HG02973 (cell line): Measurements from ENCODE around the gene FRMD5.
"Not testable (repeated sequence)": the region's sequence is repeated elsewhere in the genome, so short reads cannot be mapped to it uniquely, and the experiment has no call there.

Source experiments
- ATAC-seq: cut with Tn5 transposase; IDR thresholded peaks from one replicate; pipeline ENCODE4 v1.9.1; 2021; ENCODE audit warnings: moderate library complexity; ENCODE audit not compliant: unreplicated experiment

The FRMD5 gene

DNA sequence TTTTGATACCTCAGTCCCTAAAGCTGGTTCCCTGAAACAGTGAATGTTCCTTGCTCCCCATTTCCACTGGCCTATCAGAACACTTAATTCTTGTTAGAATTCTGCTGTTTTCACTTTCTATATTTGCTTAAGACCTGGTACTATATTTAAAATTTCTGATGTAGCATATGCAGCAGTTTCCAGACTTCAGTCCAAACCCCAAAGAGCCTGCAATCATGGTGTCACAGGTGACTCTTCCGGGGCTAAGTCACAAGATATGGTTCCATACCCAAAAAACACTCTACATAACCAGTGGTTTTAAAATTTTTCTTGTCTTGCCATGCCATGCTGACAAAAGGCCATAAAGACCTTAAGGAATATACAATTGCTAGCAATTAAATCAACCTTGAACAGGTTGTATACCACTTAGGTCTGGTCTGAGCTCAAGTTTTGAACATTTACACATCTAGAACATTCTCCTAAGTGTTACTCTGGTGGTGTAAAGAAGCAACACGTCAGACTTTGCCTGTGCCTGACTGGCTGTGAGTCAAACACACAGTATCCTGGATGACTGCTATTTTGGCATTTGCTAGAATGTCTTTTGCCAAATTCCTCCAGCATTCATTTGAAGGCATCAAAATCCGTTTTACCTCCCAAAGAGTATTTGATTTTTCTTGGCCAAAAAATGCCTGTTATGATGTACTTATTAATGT, 160.0 kb downstream of the FRMD5 start:
- ATAC-seq = no peak

DNA sequence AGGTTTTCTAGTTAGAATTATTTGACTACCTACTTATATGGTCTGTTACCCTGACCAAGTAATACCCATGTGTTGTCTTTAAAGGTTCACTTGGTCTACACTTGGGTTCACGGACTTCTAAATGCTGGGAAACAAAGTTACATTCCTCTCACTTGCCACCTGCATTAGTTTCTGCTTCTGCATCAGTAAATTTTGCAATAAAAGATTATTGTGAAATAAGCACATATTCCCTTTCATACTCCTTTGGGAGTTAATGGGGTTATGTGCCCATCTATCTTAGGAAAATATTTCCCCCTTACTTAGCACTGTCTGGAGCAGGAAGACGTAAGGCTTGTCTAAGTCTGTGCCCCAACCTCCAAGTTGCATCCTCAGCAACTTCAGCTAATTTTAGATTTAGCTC, 160.7 kb downstream of the FRMD5 start:
- no peak for ATAC-seq

DNA sequence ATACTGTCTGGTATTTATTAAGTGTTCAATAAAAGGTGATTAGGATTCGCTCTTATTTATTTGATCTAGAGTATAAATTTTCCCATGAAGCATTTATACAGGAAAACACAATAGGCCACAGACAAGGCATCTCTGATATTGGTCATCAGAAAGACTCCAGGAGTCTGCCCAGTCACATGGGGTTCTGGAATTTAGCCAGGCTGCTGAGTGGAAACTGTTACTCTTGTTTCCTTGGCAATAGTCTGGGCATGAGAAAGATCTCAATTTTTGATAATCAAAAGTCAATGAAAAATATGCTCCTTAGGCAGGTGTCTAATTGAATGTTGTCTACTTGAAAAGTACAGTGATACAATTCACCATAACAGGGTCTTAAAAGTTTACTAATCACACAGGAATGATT, 161.2 kb downstream of the FRMD5 start:
- no peak for ATAC-seq

DNA sequence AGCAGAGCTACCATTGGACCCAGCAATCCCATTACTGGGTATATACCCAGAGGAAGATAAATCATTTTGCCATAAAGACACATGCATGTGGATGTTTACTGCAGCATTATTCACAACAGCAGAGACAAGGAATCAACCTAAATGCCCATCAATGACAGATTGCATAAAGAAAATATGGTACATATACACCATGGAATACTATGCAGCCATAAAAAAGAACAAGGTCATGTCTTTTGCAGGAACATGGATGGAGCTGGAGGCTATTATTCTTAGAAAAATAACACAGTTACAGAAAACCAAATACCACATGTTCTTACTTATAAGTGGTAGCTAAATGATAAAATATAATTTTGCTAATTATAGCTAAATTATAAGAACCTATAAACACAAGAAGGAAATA, 162.3 kb downstream of the FRMD5 start:
- ATAC-seq = not testable (repeated sequence)

DNA sequence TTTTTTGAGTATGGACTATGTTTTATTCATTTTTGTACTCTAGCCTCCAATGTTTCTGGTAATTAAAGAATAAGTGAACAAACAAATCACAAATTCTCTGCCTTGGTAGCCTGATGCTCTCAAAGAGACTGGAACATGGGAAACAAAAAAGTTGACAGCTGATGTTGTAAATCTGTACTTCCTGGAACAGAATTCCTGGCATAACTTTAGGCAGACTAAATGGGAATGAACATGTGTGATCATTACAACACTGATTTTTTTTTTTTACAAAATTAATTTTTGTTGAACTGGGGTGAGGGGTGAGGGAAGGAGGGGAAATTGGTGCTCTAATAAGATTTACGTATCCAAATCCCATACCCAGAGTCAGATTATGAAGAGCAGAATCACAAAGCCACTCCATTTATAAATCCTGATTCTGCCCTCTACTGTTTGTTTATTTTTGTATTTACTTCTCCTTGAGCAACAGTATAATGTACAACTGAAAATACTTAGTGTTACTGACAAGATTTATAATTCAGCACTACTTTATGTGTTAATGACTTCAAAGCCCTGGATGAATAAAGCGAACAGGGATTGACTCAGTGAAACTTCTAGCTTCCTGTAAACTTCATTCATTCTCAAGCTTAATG, 165.0 kb downstream of the FRMD5 start:
- no peak for ATAC-seq

DNA sequence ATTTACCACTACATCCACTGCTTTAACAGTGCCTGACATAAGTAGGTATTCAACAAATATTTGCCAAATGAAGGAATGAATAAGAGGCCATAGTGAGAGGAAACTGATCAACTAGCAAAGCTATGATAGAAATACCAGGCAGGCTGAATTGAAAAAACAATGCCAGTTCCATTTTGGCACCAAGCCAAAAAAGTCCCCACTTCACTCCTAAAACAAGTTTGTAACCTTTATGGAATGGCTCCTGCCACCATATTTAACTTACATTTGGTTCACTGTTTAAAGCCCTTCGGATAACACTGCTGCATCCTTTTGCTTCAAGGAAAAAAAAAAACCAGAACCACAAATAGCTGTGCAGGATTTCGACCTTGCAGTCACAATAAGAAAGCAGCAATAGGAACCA, 166.1 kb downstream of the FRMD5 start:
- no peak for ATAC-seq

DNA sequence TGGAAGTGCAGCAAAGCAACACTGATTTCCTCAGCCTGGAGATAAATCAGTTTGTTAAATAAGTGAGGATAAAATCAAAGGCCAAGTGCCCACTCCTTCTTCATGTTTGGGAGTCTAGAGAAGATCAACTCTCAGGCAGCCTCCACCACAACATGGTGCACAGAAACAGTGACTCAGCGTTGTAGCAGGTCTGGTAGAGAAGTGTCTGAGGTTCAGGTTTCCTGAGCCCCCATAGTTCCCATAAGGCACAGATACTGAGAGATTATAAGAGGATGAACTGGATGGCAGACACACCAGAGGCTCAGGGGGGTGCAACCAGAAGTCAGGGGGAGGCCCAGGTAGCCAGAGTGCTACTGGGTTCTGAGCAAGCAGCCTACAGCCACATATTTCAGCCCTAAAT, 166.7 kb downstream of the FRMD5 start:
- no peak for ATAC-seq

DNA sequence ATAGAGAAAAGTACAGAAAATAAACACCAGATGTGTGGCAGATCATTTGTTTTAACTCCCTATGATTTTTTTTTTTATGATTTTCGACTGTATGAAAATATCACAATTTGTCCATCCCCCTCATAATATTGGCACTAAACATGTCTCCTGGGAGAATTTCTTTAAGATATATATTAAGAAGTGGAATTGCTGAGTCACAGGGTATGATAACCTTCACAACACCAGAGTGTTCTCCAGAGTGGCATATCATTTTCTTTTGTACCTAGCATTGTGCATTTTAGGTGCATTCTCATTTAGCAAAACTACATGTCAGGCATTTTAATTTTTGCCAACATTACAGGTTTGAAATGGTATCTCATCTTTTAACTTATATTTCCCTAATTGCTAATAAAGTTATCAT, 170.9 kb downstream of the FRMD5 start:
- ATAC-seq = no peak

DNA sequence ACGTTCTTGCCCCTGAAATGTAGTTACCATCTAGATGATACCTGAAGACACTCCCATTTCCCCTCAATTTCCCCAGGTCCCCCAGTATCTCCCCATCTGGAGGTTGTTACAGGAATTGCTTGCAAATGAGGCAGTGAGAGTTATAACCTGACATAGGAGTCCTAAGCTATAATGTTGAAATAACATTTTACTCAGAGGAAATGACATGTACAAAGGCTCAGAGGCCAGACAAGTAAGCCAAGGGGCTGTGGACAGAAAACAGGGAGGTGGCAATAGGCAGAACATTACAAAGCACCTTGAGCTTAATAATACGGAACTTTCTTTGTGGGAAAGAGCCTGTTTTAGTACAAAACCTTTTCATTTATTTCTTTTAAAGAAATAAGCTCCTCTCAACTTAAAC, 171.9 kb downstream of the FRMD5 start:
- no peak for ATAC-seq

DNA sequence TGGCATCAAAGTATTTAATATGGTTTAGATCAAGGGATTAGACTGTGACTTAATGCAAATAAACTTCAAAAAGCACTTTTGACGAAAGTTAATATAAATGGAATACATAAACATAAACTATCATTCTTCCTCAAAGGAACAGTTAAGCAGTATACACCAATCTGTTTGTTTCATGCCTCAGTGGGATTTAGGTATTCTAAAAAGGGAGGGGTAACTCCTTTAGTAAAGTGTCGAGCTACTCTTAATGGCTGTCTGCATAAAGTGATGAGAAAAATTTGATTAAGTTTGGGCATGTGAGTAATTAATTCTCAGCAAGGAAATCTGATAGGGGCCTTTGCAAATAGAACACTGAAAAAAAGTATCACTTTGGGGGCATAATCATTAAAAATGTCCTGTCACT, 176.9 kb downstream of the FRMD5 start:
- ATAC-seq = no peak

DNA sequence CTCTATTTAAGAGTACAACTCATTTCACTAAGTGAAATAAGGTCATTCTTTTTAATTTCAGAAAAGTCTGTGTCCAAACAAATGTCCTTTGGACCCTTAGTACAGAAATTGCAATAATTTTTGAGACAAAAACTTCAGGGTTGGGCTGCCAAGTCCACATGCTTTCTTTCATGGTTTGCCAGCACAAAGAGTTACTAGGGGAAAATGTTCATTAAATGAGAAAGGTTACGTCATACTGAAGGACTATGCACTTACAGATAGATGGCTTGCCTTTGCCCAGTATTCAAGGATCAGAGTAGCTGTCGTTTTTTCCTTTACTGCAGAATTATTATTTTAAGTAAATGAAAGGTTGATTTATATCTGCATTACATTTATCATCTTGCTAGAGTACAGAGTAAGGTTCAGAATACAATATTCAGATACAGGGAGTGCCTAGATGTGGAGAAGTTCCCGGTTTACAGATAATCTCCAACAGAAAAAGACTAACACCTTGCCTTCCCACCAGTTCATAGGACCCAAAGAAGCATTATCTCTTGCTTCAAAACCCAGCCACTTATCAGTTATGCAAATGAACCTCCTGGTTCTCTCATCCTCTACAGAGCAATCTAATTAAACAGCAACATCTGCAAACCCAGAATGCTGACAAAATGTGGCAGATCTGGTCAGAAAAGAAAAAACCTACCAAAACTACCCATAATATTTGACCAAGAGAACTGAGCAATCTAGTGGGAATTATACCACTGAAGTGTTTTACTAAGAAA, 179.3 kb downstream of the FRMD5 start:
- ATAC-seq = no peak

DNA sequence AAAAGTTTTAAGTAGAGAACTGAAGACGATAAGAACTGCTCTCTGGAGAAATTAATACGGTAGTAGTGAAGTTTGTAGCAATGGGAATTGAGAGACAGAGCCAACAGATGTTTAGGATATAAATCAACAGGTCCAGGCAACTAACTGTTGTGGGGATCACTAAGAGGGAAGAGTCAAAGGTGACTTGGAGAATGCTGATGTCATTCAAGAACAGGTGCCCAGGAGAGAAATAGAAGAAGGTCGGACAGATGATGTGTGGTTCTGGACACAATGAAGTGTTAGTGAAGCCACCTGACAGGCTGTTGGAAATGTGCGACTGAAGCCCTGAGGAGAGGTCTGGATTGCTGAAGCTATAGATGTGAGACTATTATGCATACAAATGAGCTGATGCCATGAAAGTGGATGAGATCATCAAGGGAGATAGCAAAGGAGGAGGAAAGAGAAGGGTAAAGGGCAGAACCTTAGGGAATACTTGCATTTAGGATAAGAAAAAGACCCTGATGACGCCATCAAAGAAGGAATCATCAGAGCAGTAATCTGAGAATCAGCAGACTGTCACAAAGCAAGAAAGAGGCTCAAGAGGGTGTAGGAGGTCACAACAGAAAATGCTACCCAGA, 183.7 kb downstream of the FRMD5 start:
- ATAC-seq = no peak

DNA sequence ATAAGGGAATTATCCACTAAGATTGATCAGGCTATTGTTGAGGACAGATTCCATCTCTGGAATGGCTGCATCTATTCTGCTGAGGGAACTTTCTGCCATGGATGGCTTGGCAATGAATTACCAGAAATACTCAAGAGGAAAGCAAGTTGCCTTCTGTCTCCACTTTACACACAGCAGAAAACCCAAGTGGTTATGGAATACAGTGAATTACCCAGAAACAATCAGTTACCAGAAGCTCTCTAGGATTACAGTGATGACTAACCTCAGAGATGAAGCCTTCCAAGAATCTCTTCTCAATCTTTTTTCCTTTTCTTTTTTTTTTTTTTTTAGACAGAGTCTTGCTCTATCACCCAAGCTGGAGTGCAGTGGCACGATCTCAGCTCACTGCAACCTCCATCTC, 185.0 kb downstream of the FRMD5 start:
- ATAC-seq = no peak

DNA sequence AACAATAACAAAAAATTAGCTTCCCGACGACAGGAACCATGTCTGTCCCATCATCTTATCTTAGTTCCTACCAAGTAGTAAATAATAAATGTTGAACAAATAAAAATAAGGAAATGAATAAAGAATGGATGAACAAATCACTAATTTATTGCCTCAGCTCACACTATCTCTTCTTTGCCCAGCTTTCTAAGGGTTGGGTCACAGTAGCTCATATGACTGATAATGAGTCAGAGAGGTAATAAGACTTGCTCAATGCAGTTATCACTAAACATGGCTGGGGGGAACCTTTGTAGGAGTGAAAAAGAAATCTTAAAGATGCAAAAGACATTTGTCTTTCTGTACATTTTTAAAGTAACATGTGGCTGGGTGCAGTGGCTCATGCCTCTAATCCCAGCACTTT, 186.0 kb downstream of the FRMD5 start:
- ATAC-seq = no peak

DNA sequence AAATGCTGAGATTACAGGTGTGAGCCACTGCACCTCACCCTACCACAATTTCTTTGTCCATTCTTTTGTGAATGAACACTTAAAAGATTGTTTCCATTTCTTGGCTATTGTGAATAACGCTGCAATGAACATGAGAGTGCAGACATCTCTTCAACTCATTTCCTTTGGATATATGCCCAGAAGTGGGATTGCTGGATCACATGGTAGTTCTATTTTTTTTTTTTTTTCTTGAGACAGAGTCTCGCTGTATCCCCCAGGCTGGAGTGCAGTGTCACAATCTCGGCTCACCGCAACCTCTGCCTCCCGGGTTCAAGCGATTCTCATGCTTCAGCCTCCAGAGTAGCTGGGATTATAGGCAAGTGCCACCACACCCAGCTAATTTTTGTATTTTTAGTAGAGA, 194.8 kb downstream of the FRMD5 start:
- ATAC-seq = not testable (repeated sequence)

DNA sequence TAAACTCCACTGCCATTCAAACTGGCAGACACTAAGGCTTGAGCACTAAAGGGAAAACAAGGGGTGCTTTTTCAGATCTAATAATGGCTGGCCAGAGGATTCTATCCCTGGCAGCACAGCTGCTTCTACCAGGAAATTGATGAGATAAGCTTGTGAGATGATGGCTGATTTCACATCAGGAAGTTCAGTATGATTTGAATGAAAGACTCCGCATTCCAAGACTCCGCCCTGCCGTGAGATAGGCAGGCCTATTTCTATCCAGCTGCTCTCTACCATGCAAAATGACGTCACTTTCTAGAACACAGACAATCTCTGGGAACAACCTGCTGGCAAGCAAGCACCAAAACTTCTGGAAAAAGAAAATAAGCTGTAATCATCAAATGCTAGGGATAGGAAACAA, 196.5 kb downstream of the FRMD5 start:
- ATAC-seq = no peak

DNA sequence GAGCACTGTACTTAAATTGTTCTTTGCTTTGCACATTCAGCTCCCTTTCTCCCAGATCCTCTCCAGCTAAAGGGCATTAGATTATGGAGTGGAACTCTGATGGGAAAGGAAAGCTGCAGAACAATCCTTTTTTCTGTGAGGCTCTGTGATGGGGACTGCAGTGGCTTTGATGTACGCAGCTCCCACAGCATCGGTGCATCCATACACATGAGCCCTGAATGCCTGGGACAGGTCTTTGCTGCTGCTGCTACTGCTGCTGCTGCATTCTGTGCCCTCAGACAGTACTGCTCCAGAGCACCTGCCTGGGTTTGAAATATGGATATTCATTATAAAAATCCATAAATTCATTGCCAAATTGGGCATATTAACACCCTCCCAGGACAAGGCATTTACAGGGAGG, 203.9 kb downstream of the FRMD5 start:
- ATAC-seq = no peak

DNA sequence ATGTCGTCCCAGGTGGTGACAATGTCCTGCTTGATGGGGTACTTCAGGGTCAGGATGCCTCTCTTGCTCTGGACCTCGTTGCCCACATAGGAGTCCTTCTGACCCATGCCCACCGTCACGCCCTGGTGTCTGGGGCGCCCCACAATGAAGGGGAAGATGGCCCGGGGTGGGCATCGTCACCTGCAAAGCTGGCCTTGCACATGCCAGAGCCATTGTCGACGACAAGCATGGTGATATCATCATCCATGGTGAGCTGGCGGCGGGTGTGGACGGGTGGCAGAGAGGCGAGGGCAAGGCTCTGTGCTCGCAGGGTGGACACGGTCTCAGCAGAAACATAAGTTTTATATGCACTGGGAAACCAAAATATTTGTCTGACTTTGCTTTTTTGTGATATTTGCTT, 205.1 kb downstream of the FRMD5 start:
- ATAC-seq = no peak

DNA sequence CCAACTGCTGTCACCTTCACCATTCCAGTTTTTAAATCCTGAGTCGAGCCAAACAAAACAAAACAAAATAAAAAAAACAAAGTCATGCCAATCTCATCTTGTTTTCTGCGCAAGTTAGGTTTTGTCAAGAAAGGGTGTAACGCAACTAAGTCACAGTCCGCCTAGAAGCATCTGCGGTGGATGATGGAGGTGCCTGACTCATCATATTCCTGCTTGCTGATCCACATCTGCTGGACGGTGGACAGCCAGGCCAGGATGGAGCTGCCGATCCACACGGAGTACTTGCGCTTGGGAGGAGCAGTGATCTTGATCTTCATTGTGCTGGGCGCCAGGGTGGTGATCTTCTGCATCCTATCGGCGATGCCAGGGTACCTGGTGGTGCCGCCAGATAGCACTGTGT, 206.2 kb downstream of the FRMD5 start:
- no peak for ATAC-seq

DNA sequence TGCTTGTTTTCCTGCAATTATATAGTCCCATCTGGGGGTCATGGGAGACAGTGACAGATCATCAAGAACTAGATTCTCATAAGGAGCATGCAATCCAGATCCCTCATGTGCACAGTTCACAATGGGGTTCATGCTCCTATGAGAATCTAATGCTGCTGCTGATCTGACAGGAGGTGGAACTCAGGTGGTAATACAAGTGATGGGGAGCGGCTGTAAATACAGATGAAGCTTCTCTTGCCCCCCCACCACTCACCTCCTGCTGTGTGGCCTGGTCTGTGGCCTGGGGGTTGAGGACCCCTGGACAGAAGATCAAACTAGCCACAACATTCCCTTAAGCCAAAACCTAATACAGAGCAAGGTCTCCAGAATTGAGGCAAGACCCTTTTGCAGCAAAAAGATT, 207.1 kb downstream of the FRMD5 start:
- no peak for ATAC-seq

DNA sequence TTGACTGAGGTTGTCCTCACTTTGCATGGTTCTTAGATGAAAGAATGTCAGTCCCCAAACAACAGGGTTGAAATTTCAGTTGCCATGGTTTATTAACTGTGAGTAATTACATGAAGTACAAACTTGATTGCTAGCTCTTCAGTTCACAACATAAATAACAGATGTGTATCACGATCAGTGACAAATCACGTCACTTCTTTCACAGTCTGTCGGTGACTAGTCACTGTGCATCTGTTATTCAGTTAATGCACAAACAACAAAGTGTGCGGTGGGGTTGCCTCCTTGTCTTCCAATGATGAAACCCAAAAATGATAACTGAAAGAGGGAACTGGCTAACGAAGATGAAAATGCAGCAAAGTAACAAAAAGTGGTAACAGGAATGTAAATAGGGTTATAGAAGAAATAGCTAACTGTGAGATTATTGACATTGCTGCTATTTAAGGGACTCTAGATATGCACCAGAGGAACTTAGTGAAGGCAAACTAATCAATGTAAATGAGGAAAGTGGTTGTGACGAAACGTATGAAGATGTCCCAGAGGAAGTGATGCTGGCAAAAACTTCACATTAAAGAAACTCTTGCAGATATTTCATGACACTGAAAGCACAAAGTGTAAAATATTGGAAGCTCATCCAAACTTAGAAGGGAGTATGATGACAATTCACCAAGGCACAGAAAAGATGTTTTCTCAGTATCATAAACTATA, 208.9 kb downstream of the FRMD5 start:
- ATAC-seq = no peak
